ENCODE results near the gene HADH.
"Not testable (repeated sequence)": the region's sequence is repeated elsewhere in the genome, so short reads cannot be mapped to it uniquely, and the experiment has no call there.

Gene HADH

GRCh38 chr4:108044951-108045686, 55.4 kb downstream of the HADH start:
- Histone ChIP-seq H3K27me3 (ENCODE audit: insufficient read depth, insufficient read length) (no peaks in the 10 kb centered on the region), H3K4me1 (ENCODE audit: insufficient read depth, insufficient read length) (no peaks in the 10 kb centered on the region), H3K9me3 (ENCODE audit: insufficient read depth, low read length) (no peaks in the 10 kb centered on the region), H3K4me3 (ENCODE audit: insufficient read length, low read depth) (no peak overlapping the region), H3K36me3 (ENCODE audit: insufficient read depth, insufficient read length, low read length) (peaks cover 15% of the 10 kb centered on the region), H3K9ac (ENCODE audit: insufficient read length, low read depth) (no peak overlapping the region)
- no peak for TF ChIP-seq SUZ12 (IDR thresholded peaks at IDR 0.05; ENCODE audit: extremely low read depth, insufficient read depth, insufficient read length)
- no peak for TF ChIP-seq ZNF274 (IDR thresholded peaks at IDR 0.05; ENCODE audit: low read depth, low read length)
- no peak for DNase-seq (ENCODE audit: low read depth, low spot score)

DNA sequence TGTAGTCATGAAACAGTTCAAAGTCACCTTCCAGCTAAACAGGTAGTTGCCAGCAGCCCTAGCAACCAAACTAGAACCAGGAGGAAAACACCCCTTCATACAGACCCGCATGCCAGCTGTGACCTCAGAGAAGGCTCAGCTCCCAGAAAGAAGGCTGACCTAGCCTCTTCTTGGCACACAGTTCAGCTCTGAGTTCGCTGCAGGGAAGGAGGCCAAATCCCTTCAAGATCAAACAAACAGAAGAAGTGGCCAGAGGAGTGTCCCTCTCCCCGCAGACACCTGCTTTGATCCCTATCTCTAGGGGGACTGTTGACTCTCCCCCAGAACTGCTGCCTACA, 56.0 kb downstream of the HADH start:
- no peaks in the 10 kb centered on the region for H3K4me1 ChIP-seq (ENCODE audit: insufficient read depth, insufficient read length)
- no peak for DNase-seq (ENCODE audit: low read depth, low spot score)
- no peaks in the 10 kb centered on the region for H3K27me3 ChIP-seq (ENCODE audit: insufficient read depth, insufficient read length)
- no peak overlapping the region for H3K4me3 ChIP-seq (ENCODE audit: insufficient read length, low read depth)
- no peaks in the 10 kb centered on the region for H3K9me3 ChIP-seq (ENCODE audit: insufficient read depth, low read length)
- no peak overlapping the region for H3K9ac ChIP-seq (ENCODE audit: insufficient read length, low read depth)
- TF ChIP-seq ZNF274 (IDR thresholded peaks at IDR 0.05; ENCODE audit: low read depth, low read length): no peak
- peaks cover 15% of the 10 kb centered on the region for H3K36me3 ChIP-seq (ENCODE audit: insufficient read depth, insufficient read length, low read length)

DNA sequence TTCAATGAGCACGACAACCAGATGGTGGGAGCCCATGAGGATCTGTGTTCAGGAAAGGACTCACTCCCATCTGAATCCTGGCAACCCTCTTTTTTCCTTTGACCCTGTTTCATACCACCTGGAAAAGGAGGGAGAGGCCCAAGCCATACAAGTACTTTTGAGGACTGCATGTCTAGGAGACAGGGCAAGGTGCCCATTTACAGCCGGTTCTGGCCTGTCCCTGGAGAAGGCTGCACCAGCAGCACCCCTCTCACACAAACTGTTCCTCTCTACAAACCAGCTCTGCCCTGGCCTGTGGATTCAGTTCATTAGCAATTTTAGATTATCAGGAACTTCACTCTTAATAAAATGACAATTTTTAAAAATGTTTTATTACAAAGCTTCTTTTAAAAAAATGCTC, 57.5 kb downstream of the HADH start:
- H3K27me3 ChIP-seq (ENCODE audit: insufficient read depth, insufficient read length): no peaks in the 10 kb centered on the region
- no peak overlapping the region for H3K9ac ChIP-seq (ENCODE audit: insufficient read length, low read depth)
- no peaks in the 10 kb centered on the region for H3K9me3 ChIP-seq (ENCODE audit: insufficient read depth, low read length)
- no peak for DNase-seq (ENCODE audit: low read depth, low spot score)
- H3K4me3 ChIP-seq (ENCODE audit: insufficient read length, low read depth): no peak overlapping the region
- no peak for TF ChIP-seq YY1 (IDR thresholded peaks at IDR 0.05; ENCODE audit: insufficient read depth, insufficient read length)
- TF ChIP-seq SUZ12 (IDR thresholded peaks at IDR 0.05; ENCODE audit: extremely low read depth, insufficient read depth, insufficient read length): no peak
- no peak for TF ChIP-seq ZNF274 (IDR thresholded peaks at IDR 0.05; ENCODE audit: low read depth, low read length)
- no peaks in the 10 kb centered on the region for H3K4me1 ChIP-seq (ENCODE audit: insufficient read depth, insufficient read length)
- peaks cover 15% of the 10 kb centered on the region for H3K36me3 ChIP-seq (ENCODE audit: insufficient read depth, insufficient read length, low read length)

DNA sequence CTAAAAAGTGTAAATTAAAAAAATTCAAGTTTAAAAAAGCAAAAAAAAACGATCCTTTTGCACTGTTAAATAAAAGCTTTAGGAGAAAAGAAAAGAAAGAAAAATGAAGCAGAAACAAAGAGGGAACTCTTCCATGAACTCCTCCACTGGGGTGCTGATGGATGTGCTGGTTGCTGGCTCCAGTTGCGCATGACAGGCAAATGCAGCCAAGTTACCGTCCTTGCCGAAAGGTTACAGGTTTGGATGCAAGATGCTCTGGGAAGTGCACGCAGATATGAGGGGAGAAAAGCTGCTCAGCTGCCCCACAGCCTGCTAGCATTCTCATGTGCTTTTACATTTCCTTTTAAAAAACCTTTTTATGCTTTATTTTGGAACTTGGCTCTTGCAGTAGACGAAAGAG, 58.5 kb downstream of the HADH start:
- no peak overlapping the region for H3K4me3 ChIP-seq (ENCODE audit: insufficient read length, low read depth)
- no peak for DNase-seq (ENCODE audit: low read depth, low spot score)
- H3K9ac ChIP-seq (ENCODE audit: insufficient read length, low read depth): no peak overlapping the region
- H3K4me1 ChIP-seq (ENCODE audit: insufficient read depth, insufficient read length): no peaks in the 10 kb centered on the region
- H3K36me3 ChIP-seq (ENCODE audit: insufficient read depth, insufficient read length, low read length): peaks cover 23% of the 10 kb centered on the region
- no peaks in the 10 kb centered on the region for H3K9me3 ChIP-seq (ENCODE audit: insufficient read depth, low read length)
- TF ChIP-seq ZNF274 (IDR thresholded peaks at IDR 0.05; ENCODE audit: low read depth, low read length) (no peak), SUZ12 (IDR thresholded peaks at IDR 0.05; ENCODE audit: extremely low read depth, insufficient read depth, insufficient read length) (no peak), YY1 (IDR thresholded peaks at IDR 0.05; ENCODE audit: insufficient read depth, insufficient read length) (no peak)
- H3K27me3 ChIP-seq (ENCODE audit: insufficient read depth, insufficient read length): no peaks in the 10 kb centered on the region

- Histone ChIP-seq H3K4me3 (ENCODE audit: insufficient read length, low read depth) (no peak overlapping the region), H3K27me3 (ENCODE audit: insufficient read depth, insufficient read length) (no peaks in the 10 kb centered on the region), H3K4me1 (ENCODE audit: insufficient read depth, insufficient read length) (no peaks in the 10 kb centered on the region), H3K9ac (ENCODE audit: insufficient read length, low read depth) (no peak overlapping the region), H3K36me3 (ENCODE audit: insufficient read depth, insufficient read length, low read length) (peaks cover 28% of the 10 kb centered on the region), H3K9me3 (ENCODE audit: insufficient read depth, low read length) (no peaks in the 10 kb centered on the region)
- TF ChIP-seq ZNF274 (IDR thresholded peaks at IDR 0.05; ENCODE audit: low read depth, low read length) (no peak), YY1 (IDR thresholded peaks at IDR 0.05; ENCODE audit: insufficient read depth, insufficient read length) (no peak), SUZ12 (IDR thresholded peaks at IDR 0.05; ENCODE audit: extremely low read depth, insufficient read depth, insufficient read length) (no peak)
- DNase-seq (ENCODE audit: low read depth, low spot score): no peak
These were observed 59.3 kb downstream of the HADH start for GRCh38 chr4:108048997-108049396.

- H3K4me1 ChIP-seq (ENCODE audit: insufficient read depth, insufficient read length): no peaks in the 10 kb centered on the region
- no peak for TF ChIP-seq YY1 (IDR thresholded peaks at IDR 0.05; ENCODE audit: insufficient read depth, insufficient read length)
- no peak for TF ChIP-seq SUZ12 (IDR thresholded peaks at IDR 0.05; ENCODE audit: extremely low read depth, insufficient read depth, insufficient read length)
- no peak for TF ChIP-seq ZNF274 (IDR thresholded peaks at IDR 0.05; ENCODE audit: low read depth, low read length)
- H3K4me3 ChIP-seq (ENCODE audit: insufficient read length, low read depth): no peak overlapping the region
- no peak overlapping the region for H3K9ac ChIP-seq (ENCODE audit: insufficient read length, low read depth)
- no peak for DNase-seq (ENCODE audit: low read depth, low spot score)
- H3K36me3 ChIP-seq (ENCODE audit: insufficient read depth, insufficient read length, low read length): peaks cover 32% of the 10 kb centered on the region
- H3K9me3 ChIP-seq (ENCODE audit: insufficient read depth, low read length): no peaks in the 10 kb centered on the region
- no peaks in the 10 kb centered on the region for H3K27me3 ChIP-seq (ENCODE audit: insufficient read depth, insufficient read length)
These were observed 59.7 kb downstream of the HADH start for GRCh38 chr4:108049406-108049805.

DNA sequence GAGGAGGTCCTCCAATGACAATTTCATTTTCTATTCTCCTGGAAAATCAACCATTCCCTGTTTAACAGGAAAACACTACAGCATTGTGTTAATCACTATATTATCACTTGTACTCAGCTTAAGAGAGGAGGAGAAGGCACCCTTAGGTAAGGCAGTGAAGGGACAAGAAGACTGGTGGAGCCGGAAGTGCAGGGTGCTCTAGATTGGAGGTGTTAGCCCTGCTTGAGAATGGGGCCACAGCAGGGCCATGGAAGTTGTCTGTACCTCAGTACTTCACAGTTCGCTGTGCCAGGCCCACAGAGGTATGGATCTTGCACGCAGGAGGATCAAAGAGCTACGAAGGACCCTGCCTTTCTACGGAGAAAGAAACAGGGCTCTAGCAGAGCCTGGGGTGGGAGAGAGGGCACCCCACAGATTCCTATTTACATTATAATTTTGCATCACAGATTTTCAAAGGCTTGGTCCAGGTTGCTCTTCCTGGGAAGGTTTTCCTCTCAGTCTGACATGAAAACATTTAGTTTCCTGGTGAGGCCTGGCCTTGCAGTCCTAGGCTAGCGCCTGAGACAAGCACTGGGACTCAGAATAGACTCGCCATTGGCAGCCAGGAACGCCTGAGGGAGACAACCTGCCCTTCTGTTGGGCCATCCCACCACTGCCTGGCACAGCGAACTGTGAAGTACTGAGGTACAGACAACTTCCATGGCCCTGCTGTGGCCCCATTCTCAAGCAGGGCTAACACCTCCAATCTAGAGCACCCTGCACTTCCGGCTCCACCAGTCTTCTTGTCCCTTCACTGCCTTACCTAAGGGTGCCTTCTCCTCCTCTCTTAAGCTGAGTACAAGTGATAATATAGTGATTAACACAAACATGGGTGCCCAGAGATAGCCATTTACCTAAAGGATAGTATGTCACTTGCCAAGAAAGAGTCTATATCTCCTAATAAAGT, 60.8 kb downstream of the HADH start:
- H3K36me3 ChIP-seq (ENCODE audit: insufficient read depth, insufficient read length, low read length): peaks cover 33% of the 10 kb centered on the region
- DNase-seq (ENCODE audit: low read depth, low spot score); H3K9me3 ChIP-seq (ENCODE audit: insufficient read depth, low read length); H3K4me1 ChIP-seq (ENCODE audit: insufficient read depth, insufficient read length); H3K4me3 ChIP-seq (ENCODE audit: insufficient read length, low read depth); H3K27me3 ChIP-seq (ENCODE audit: insufficient read depth, insufficient read length); H3K9ac ChIP-seq (ENCODE audit: insufficient read length, low read depth): not testable (repeated sequence)
